CD4-positive, alpha-beta T cell treated with Interferon gamma for 1 hour (primary cell): ENCODE measurements around the gene LANCL1.

Source experiments
- DNase-seq: peaks from one replicate; pipeline ENCODE4 v3.0.0-alpha.2; 2020

The LANCL1 gene

GRCh38 chr2:210387074-210387473 is 89.5 kb downstream of the LANCL1 start:
- no peak for DNase-seq
